Rectal smooth muscle tissue (tissue), 1 donor: Measurements from ENCODE around the gene NDNF.

Experiments
- H3K27ac ChIP-seq: one replicate; pipeline ENCODE4 v1.7.0; 2013; ENCODE audit warnings: low read depth, low read length, inconsistent platforms
- H3K27me3 ChIP-seq: one replicate; pipeline ENCODE4 v1.7.0; 2013; ENCODE audit warnings: low read length; ENCODE audit not compliant: control insufficient read depth, insufficient read depth
- H3K36me3 ChIP-seq: one replicate; pipeline ENCODE4 v1.7.0; 2013; ENCODE audit warnings: low read length; ENCODE audit not compliant: control insufficient read depth, insufficient read depth
- H3K4me1 ChIP-seq: one replicate; pipeline ENCODE4 v1.7.0; 2013; ENCODE audit warnings: low read length; ENCODE audit not compliant: control insufficient read depth, insufficient read depth
- H3K4me3 ChIP-seq: one replicate; pipeline ENCODE4 v1.7.0; 2013; ENCODE audit warnings: low read length
- H3K9ac ChIP-seq: one replicate; pipeline ENCODE4 v1.7.0; 2013; ENCODE audit warnings: low read length

NDNF gene

GRCh38 chr4:120995266-120996010, 76.9 kb downstream of the NDNF start:
- Histone ChIP-seq H3K9ac (no peak overlapping the region), H3K27ac (no peak overlapping the region), H3K4me1 (no peaks in the 10 kb centered on the region), H3K4me3 (no peak overlapping the region), H3K27me3 (no peaks in the 10 kb centered on the region), H3K36me3 (no peaks in the 10 kb centered on the region)

GRCh38 chr4:120994521-120994920, 77.8 kb downstream of the NDNF start:
- Histone ChIP-seq H3K9ac (no peak overlapping the region), H3K4me1 (no peaks in the 10 kb centered on the region), H3K27ac (no peak overlapping the region), H3K4me3 (no peak overlapping the region), H3K27me3 (no peaks in the 10 kb centered on the region), H3K36me3 (no peaks in the 10 kb centered on the region)

- no peak overlapping the region for H3K27ac ChIP-seq
- H3K36me3 ChIP-seq: no peaks in the 10 kb centered on the region
- H3K9ac ChIP-seq: no peak overlapping the region
- no peaks in the 10 kb centered on the region for H3K27me3 ChIP-seq
- no peaks in the 10 kb centered on the region for H3K4me1 ChIP-seq
- H3K4me3 ChIP-seq: no peak overlapping the region
These were observed 80.5 kb downstream of the NDNF start for GRCh38 chr4:120991885-120992284.

- Histone ChIP-seq H3K9ac (no peak overlapping the region), H3K4me1 (no peaks in the 10 kb centered on the region), H3K4me3 (no peak overlapping the region), H3K27me3 (no peaks in the 10 kb centered on the region), H3K36me3 (no peaks in the 10 kb centered on the region), H3K27ac (no peak overlapping the region)
These were observed 82.1 kb downstream of the NDNF start for GRCh38 chr4:120990246-120990645.
